Central memory CD4-positive, alpha-beta T cell (primary cell): ENCODE data around the gene ADAMTS15.

ENCODE experiments used
- DNase-seq: peaks from one replicate; pipeline ENCODE4 v3.0.0; 2022

The ADAMTS15 gene

GRCh38 chr11:130515829-130516553, 67.5 kb downstream of the ADAMTS15 start:
- no peak for DNase-seq

GRCh38 chr11:130516554-130517505, 68.4 kb downstream of the ADAMTS15 start:
- no peak for DNase-seq

- no peak for DNase-seq
Observed at GRCh38 chr11:130518164-130518680, 69.8 kb downstream of the ADAMTS15 start.

- DNase-seq, result no peak
Observed at GRCh38 chr11:130519128-130519932, 70.9 kb downstream of the ADAMTS15 start.

GRCh38 chr11:130520271-130520671, 71.8 kb downstream of the ADAMTS15 start:
- DNase-seq, result no peak

GRCh38 chr11:130522284-130522961, 74.0 kb downstream of the ADAMTS15 start:
- DNase-seq, result no peak

GRCh38 chr11:130523166-130523565, 74.7 kb downstream of the ADAMTS15 start:
- DNase-seq, result no peak

GRCh38 chr11:130523609-130524008, 75.2 kb downstream of the ADAMTS15 start:
- DNase-seq, result no peak

GRCh38 chr11:130524132-130524790, 75.8 kb downstream of the ADAMTS15 start:
- DNase-seq, result no peak

GRCh38 chr11:130525307-130525706, 76.9 kb downstream of the ADAMTS15 start:
- DNase-seq, result no peak
